K562 (cell line): ENCODE results near the gene SNTG2. TPM values are rescaled to one million over a fixed set of nuclear protein-coding genes. Genes with fewer than 3 reads are reported as not detected.

ENCODE experiments used
- ATAC-seq: fragments of 200-7000 bp; cut with Tn5 transposase; 3 replicates; pipeline ENCODE4 v1.9.1; 2020; ENCODE audit warnings: moderate library complexity
- BruUV-seq: library from RNA; stranded (reverse); fragments of 400-500 nt; replicated peaks from 2 replicates; lab custom pipeline; 2021; lab: Mats Ljungman, UMichigan
- CTCF ChIA-PET: fragments of 300-600 bp; formaldehyde crosslinking; extraction: SDS; loops from one replicate; lab custom pipeline; 2021; ENCODE audit warnings: low intra/inter-chr PET ratio; lab: Yijun Ruan, JAX
- POLR2A ChIA-PET: fragments of 300-600, 350-650 bp; sonication (Branson Sonifier 250); formaldehyde crosslinking; extraction: SDS; loops from one replicate; lab custom pipeline; 2021; ENCODE audit warnings: antibody characterized with exemption, inconsistent platforms; lab: Yijun Ruan, JAX
- DNase-seq, 4 experiments: peaks; one replicate each; pipeline versions ENCODE4 v3.0.0 to v3.0.0-alpha.2; 2011 to 2018; ENCODE audit warnings: low spot score in 3 of 4, mixed read lengths in 3 of 4; ENCODE audit errors: extremely low read depth in 1 of 4
- FAIRE-seq: peaks from 2 replicates; lab custom pipeline; 2011; peaks lifted over from hg19 to GRCh38; lab: Jason Lieb, UNC
- H2AFZ ChIP-seq: 2 replicates; pipeline ENCODE4 v1.6.0; 2011; ENCODE audit warnings: low read depth, low read length, control low read depth, inconsistent platforms
- H3K27ac ChIP-seq: fragments of 200-600 bp; 3 replicates; pipeline ENCODE4 v1.8.0; 2011; ENCODE audit warnings: low read depth, mild to moderate bottlenecking, control low read depth, inconsistent platforms, low read length, moderate library complexity, mixed read lengths; ENCODE audit errors: extremely low read depth
- H3K27me3 ChIP-seq, 2 experiments: fragments of 300-600 bp in 1 of 2; 2 replicates in 1 of 2; 3 replicates in 1 of 2; pipeline versions ENCODE4 v1.6.0 to v1.8.0; 2011; ENCODE audit warnings: inconsistent platforms in 2 of 2, low read length in 2 of 2, mild to moderate bottlenecking in 1 of 2, mixed read lengths in 1 of 2, moderate library complexity in 1 of 2; ENCODE audit not compliant: control insufficient read depth in 2 of 2, insufficient read depth in 2 of 2
- H3K36me3 ChIP-seq: fragments of 300-600 bp; 3 replicates; pipeline ENCODE4 v1.8.0; 2011; ENCODE audit warnings: mild to moderate bottlenecking, low read length, inconsistent platforms; ENCODE audit not compliant: control insufficient read depth, insufficient read depth
- H3K4me1 ChIP-seq, 2 experiments: fragments of 200-600 bp in 1 of 2; replicated peaks in 1 of 2; 2 replicates in 1 of 2; 3 replicates in 1 of 2; pipeline versions ENCODE4 v1.5.1 to v1.8.0; 2011; ENCODE audit warnings: inconsistent platforms in 2 of 2, low read length in 2 of 2, mild to moderate bottlenecking in 1 of 2, mixed read lengths in 1 of 2, moderate library complexity in 1 of 2; ENCODE audit not compliant: control insufficient read depth in 2 of 2, insufficient read depth in 2 of 2
- H3K4me2 ChIP-seq: 2 replicates; pipeline ENCODE4 v1.6.1; 2011; ENCODE audit warnings: low read length, control low read depth, inconsistent platforms, mixed read lengths; ENCODE audit not compliant: insufficient read depth
- H3K4me3 ChIP-seq: fragments of 200-600 bp; sonication (generic), shearing (Covaris generic); 2 replicates; pipeline ENCODE4 v1.5.1; 2016; ENCODE audit warnings: control low read depth, inconsistent platforms
- H3K79me2 ChIP-seq: fragments of 200-600 bp; 3 replicates; pipeline ENCODE4 v1.8.0; 2011; ENCODE audit warnings: low read length, inconsistent platforms; ENCODE audit not compliant: control insufficient read depth, insufficient read depth
- H3K9ac ChIP-seq, 2 experiments: 2 replicates each; pipeline versions ENCODE4 v1.6.0 to v1.6.1; 2011; ENCODE audit warnings: low read depth in 2 of 2, low read length in 2 of 2, control low read depth in 1 of 2, inconsistent platforms in 1 of 2, mild to moderate bottlenecking in 1 of 2, mixed read lengths in 1 of 2; ENCODE audit not compliant: insufficient read depth in 1 of 2
- H3K9me1 ChIP-seq: one replicate; pipeline ENCODE4 v1.6.0; 2011; ENCODE audit warnings: inconsistent platforms, mild to moderate bottlenecking, low read length, moderate library complexity; ENCODE audit not compliant: control insufficient read depth, insufficient read depth
- H3K9me3 ChIP-seq: replicated peaks from 2 replicates; pipeline ENCODE4 v1.5.1; 2011; ENCODE audit warnings: low read depth, low read length, inconsistent platforms; ENCODE audit not compliant: control insufficient read depth, insufficient read depth
- H4K20me1 ChIP-seq: replicated peaks from 2 replicates; pipeline ENCODE4 v1.6.1; 2011; ENCODE audit warnings: low read length, inconsistent platforms, mixed read lengths; ENCODE audit not compliant: control insufficient read depth, insufficient read depth
- CBX1 ChIP-seq: sonication (generic); IDR thresholded peaks from 2 replicates; pipeline ENCODE4 v1.6.1; 2016; ENCODE audit warnings: antibody characterized with exemption, low read depth, mild to moderate bottlenecking
- FUS ChIP-seq: fragments of 200-400 bp; formaldehyde crosslinking; optimal IDR thresholded peaks from 2 replicates; pipeline ENCODE3; 2017; ENCODE audit warnings: low read depth, low read length
- GABPA ChIP-seq: fragments of 200-800 bp; sonication (Bioruptor generic); conservative IDR thresholded peaks from 2 replicates; pipeline ENCODE4 v1.6.1; 2016; ENCODE audit warnings: low read depth, missing genetic modification characterization, missing compliant biosample characterization
- MBD2 ChIP-seq: sonication (generic); IDR thresholded peaks from 2 replicates; pipeline ENCODE4 v1.6.1; 2016; ENCODE audit warnings: low read depth, borderline replicate concordance
- NEUROD1 ChIP-seq: fragments of 150-350 bp; IDR thresholded peaks from 2 replicates; pipeline ENCODE4 v1.6.1; 2014; ENCODE audit warnings: borderline replicate concordance, low read length, low read depth; ENCODE audit not compliant: partially characterized antibody
- RBM14 ChIP-seq: fragments of 200-400 bp; formaldehyde crosslinking; IDR thresholded peaks from 2 replicates; pipeline ENCODE4 v1.6.1; 2018; ENCODE audit warnings: low read depth, mild to moderate bottlenecking, low read length, moderate library complexity, borderline replicate concordance; ENCODE audit not compliant: insufficient read depth
- SMARCA5 ChIP-seq: fragments of 450-650 bp; IDR thresholded peaks from 2 replicates; pipeline ENCODE4 v1.6.1; 2016
- SRSF7 ChIP-seq: fragments of 200-400 bp; formaldehyde crosslinking; optimal IDR thresholded peaks from 2 replicates; pipeline ENCODE3; 2017; ENCODE audit warnings: mild to moderate bottlenecking, low read depth, low read length
- STAT5A ChIP-seq: IDR thresholded peaks from 2 replicates; pipeline ENCODE4 v1.6.1; 2012; ENCODE audit warnings: low read length, inconsistent platforms, borderline replicate concordance
- ZBTB12 ChIP-seq: fragments of 250-450 bp; sonication (Bioruptor Pico); IDR thresholded peaks from 2 replicates; pipeline ENCODE4 v1.4.0; 2020
- ZNF316 ChIP-seq: fragments of 450-650 bp; IDR thresholded peaks from 2 replicates; pipeline ENCODE4 v1.6.1; 2016
- ZNF695 ChIP-seq: fragments of 450-650 bp; formaldehyde crosslinking; IDR thresholded peaks from 2 replicates; pipeline ENCODE4 v1.4.0; 2020; ENCODE audit warnings: mild to moderate bottlenecking, moderate library complexity
- WGBS: fragments of 100-300 bp; shearing (Covaris generic); methylation state at CpG from one replicate; pipeline ENCODE4 v1.1.6; 2016; ENCODE audit warnings: low coverage, mixed read lengths; ENCODE audit not compliant: insufficient coverage; ENCODE audit errors: missing lambda C conversion rate; 5-methylcytosine and 5-hydroxymethylcytosine counted together
- in situ Hi-C: fragments of 300-500 bp; cut with MboI; formaldehyde crosslinking; loops from 4 replicates; pipeline ENCODE4 v1.15.0; 2018; ENCODE audit warnings: inconsistent platforms, mixed read lengths
- intact Hi-C: fragments of 100-400 bp; cut with micrococcal nuclease; formaldehyde crosslinking; loops from 2 replicates; pipeline ENCODE4 v1.14.2; 2022
- polyA plus RNA-seq, 8 experiments: library from polyadenylated mRNA; depleted of rRNA in 4 of 8; stranded (reverse) in 5 of 8; unstranded in 3 of 8; fragments of >200 nt; fragmentation: Nextera tagmentation in 2 of 8; fragmentation: Illumina TruSeq in 1 of 8; extraction: Ambion mirVana in 2 of 8; extraction: Trizol in 1 of 8; gene quantifications; 2 replicates each; pipeline versions ENCODE4 v1.2.1 to v1.2.3, GENCODE V29; 2011 to 2014; ENCODE audit warnings: inconsistent platforms in 1 of 8, missing spikeins in 1 of 8
- total RNA-seq, 7 experiments: library from RNA; depleted of rRNA in 6 of 7; stranded (reverse); fragments of >200 nt in 6 of 7; fragmentation: Illumina TruSeq in 2 of 7; extraction: Trizol in 2 of 7; gene quantifications; 2 replicates each; pipeline versions ENCODE4 v1.2.1 to v1.2.3, GENCODE V29; 2011 to 2021; ENCODE audit warnings: low replicate concordance in 1 of 7

The SNTG2 gene
- total and polyA plus RNA-seq, 9 of the 15 experiments (the other 6 are each of a cell fraction or from before 2014, with no cell fraction given): not detected

GRCh38 chr2:1237783-1238182, 287.1 kb downstream of the SNTG2 start (continued):
- no peak for TF ChIP-seq GABPA
- TF ChIP-seq FUS: no peak
- TF ChIP-seq STAT5A: no peak

- 3% methylated on average over 12 of the region's 14 CpGs for WGBS
- H3K27me3 ChIP-seq: peaks cover 0 to 27% of the 10 kb centered on the region in 2 experiments; a peak in 3 of 5 replicates
- no peak for TF ChIP-seq MBD2
- no peak for TF ChIP-seq CBX1
- TF ChIP-seq ZNF316: no peak
- no peak for TF ChIP-seq SMARCA5
- TF ChIP-seq RBM14: no peak
- TF ChIP-seq NEUROD1: no peak
- TF ChIP-seq ZBTB12 (CRISPR knock-in tag): no peak
- TF ChIP-seq SRSF7: no peak
- TF ChIP-seq ZNF695 (CRISPR knock-in tag): no peak
- FAIRE-seq (no peak), DNase-seq (no peak), ATAC-seq (no peak)
- H3K9me1 ChIP-seq: no peaks in the 10 kb centered on the region
- no peak overlapping the region for H3K4me3 ChIP-seq
- H3K4me1 ChIP-seq: no peaks in the 10 kb centered on the region
- ChIA-PET POLR2A (no interaction called here), CTCF (no interaction called here)
- in situ Hi-C loops (no loop called here), intact Hi-C loops (loop anchor here (10.0 kb wide), 1 partner anchor 306 kb away; no protein-coding TSS in a partner anchor)
- H3K9ac ChIP-seq: no peak overlapping the region
- no peaks in the 10 kb centered on the region for H3K36me3 ChIP-seq
- no peak overlapping the region for H3K4me2 ChIP-seq
- H3K79me2 ChIP-seq: no peaks in the 10 kb centered on the region
- H2AFZ ChIP-seq: no peak overlapping the region
- H3K27ac ChIP-seq: no peak overlapping the region
- H4K20me1 ChIP-seq: no peaks in the 10 kb centered on the region
- H3K9me3 ChIP-seq: no peaks in the 10 kb centered on the region
- no TSS peak for BruUV-seq
These were observed 288.0 kb downstream of the SNTG2 start for GRCh38 chr2:1238598-1239138.
